Superior temporal gyrus (tissue), 1 donor: ENCODE results near the gene ZBTB34.

Experiments used
- DNase-seq: peaks from one replicate; pipeline ENCODE4 v3.0.0-alpha.2; 2016; ENCODE audit errors: extremely low spot score

The ZBTB34 gene

GRCh38 chr9:126842977-126843799, 17.3 kb upstream of the ZBTB34 start:
- DNase-seq, result peak; percentile 81

- peak; percentile 55 for DNase-seq
These were observed 16.4 kb upstream of the ZBTB34 start for GRCh38 chr9:126844085-126844484.

GRCh38 chr9:126847051-126847450, 13.4 kb upstream of the ZBTB34 start:
- no peak for DNase-seq

- no peak for DNase-seq
These were observed 10.7 kb upstream of the ZBTB34 start for GRCh38 chr9:126849591-126850225.

GRCh38 chr9:126851286-126851880, 9.1 kb upstream of the ZBTB34 start:
- DNase-seq, result no peak

GRCh38 chr9:126852086-126852688, 8.3 kb upstream of the ZBTB34 start:
- no peak for DNase-seq

GRCh38 chr9:126853667-126854066, 6.8 kb upstream of the ZBTB34 start:
- no peak for DNase-seq

- no peak for DNase-seq
These were observed 5.7 kb upstream of the ZBTB34 start for GRCh38 chr9:126854734-126855133.

- DNase-seq, result no peak
These were observed 4.0 kb upstream of the ZBTB34 start for GRCh38 chr9:126856326-126856877.

GRCh38 chr9:126857261-126857960, 3.0 kb upstream of the ZBTB34 start:
- no peak for DNase-seq

- no peak for DNase-seq
These were observed 1.3 kb upstream of the ZBTB34 start for GRCh38 chr9:126859111-126859510.

- DNase-seq, result no peak
These were observed 473 bp downstream of the ZBTB34 start for GRCh38 chr9:126860757-126861466.

GRCh38 chr9:126861707-126862103, 1.3 kb downstream of the ZBTB34 start:
- DNase-seq, result no peak

GRCh38 chr9:126862104-126862761, 1.8 kb downstream of the ZBTB34 start:
- DNase-seq, result no peak

GRCh38 chr9:126864771-126865170, 4.3 kb downstream of the ZBTB34 start:
- DNase-seq, result no peak

GRCh38 chr9:126869368-126869767, 8.9 kb downstream of the ZBTB34 start:
- DNase-seq, result no peak

- DNase-seq, result no peak
These were observed 12.1 kb downstream of the ZBTB34 start for GRCh38 chr9:126872516-126872915.

- DNase-seq, result no peak
These were observed 14.3 kb downstream of the ZBTB34 start for GRCh38 chr9:126874546-126875314.

GRCh38 chr9:126875756-126876510, 15.5 kb downstream of the ZBTB34 start:
- no peak for DNase-seq
